Loucy (cell line): ENCODE measurements around the gene ARL8B.

Experiments
- EZH2phosphoT487 ChIP-seq: fragments of 200-600 bp; IDR thresholded peaks from 2 replicates; pipeline ENCODE4 v1.6.1; 2018; ENCODE audit warnings: antibody characterized with exemption, mild to moderate bottlenecking, moderate library complexity, borderline replicate concordance
- TF ChIP-seq, protein P1 (sequence below): fragments of 200-600 bp; sonication (generic); conservative IDR thresholded peaks from 2 replicates; pipeline ENCODE4 v1.5.1; 2014; ENCODE audit warnings: mild to moderate bottlenecking, antibody characterized with exemption, low read length

DNA sequence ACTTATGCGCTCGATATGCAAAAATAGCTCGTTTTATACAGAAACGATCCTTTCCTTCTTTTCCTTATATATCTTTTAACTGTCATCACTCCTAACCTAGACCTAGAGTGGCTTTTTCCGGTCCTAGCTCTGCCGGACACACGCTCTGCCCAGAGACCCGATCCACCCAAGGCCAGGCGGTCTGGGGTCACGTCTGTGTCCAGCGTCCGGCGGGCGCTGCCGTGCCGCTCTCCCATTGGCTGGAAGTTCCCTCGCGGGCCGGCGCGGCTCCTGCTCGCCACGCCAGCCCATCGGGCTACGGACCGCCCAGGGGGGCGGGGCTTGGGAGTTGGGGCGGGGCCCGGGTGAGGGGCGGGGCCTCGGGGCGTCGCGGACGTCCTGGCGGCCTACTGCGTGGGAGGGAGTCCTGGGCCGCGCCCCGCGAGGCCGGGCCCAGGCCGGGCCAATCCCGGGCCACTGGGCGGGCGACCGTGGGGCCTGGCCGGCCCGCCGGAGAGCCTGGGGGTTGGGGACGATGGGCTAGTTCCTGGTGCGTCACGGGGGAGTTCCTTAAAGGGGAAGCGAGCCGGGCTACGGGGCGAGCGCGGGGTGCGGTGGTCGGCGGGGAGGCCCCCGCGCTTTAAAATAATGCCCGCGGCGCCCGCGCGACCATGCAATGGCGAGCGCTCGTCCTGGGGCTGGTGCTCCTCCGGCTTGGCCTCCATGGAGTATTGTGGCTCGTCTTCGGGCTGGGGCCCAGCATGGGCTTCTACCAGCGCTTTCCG lies 65.2 kb downstream of the ARL8B start, which contains the start of gene EDEM1:
- TF ChIP-seq, protein P1, sequence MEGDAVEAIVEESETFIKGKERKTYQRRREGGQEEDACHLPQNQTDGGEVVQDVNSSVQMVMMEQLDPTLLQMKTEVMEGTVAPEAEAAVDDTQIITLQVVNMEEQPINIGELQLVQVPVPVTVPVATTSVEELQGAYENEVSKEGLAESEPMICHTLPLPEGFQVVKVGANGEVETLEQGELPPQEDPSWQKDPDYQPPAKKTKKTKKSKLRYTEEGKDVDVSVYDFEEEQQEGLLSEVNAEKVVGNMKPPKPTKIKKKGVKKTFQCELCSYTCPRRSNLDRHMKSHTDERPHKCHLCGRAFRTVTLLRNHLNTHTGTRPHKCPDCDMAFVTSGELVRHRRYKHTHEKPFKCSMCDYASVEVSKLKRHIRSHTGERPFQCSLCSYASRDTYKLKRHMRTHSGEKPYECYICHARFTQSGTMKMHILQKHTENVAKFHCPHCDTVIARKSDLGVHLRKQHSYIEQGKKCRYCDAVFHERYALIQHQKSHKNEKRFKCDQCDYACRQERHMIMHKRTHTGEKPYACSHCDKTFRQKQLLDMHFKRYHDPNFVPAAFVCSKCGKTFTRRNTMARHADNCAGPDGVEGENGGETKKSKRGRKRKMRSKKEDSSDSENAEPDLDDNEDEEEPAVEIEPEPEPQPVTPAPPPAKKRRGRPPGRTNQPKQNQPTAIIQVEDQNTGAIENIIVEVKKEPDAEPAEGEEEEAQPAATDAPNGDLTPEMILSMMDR = no peak
- no peak for TF ChIP-seq EZH2phosphoT487
